ENCODE measurements around the gene TMEM178A.

Gene TMEM178A

DNA sequence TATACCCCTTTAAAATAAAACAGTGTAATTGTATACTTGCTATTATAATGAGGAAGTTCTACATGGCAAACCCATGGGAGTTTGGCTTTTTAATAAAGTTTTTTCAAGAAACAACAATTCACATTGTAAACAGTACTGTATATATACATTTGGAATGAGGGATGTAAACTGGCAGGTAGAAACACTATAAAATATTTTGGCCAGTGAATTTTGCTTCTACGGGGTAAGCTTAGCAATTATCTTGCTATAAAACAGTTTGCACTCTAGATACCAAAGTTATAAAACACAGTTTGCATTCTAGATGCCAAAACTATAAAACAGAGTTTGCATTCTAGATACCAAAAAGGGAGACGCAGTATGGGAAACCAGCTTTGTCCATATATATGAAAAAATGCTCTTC lies 96.7 kb downstream of the TMEM178A start:
- DNase-seq = no peak
